ENCODE data around the gene TICAM1. TPM values are rescaled to one million over a fixed set of nuclear protein-coding genes. Genes with fewer than 3 reads are reported as not detected.

Gene TICAM1
- total and polyA plus RNA-seq, 2 of the 13 experiments (the other 11 are each of a cell fraction or from before 2014, with no cell fraction given), result 0.33 to 0.95 TPM

- DNase-seq (ENCODE audit: low spot score), result no peak
- ChIA-PET POLR2A (interaction anchor here (1.3 to 2.4 kb wide), 2 partner anchors 14 to 18 kb away, joined by 7 to 9 read pairs; no protein-coding TSS in a partner anchor), CTCF (ENCODE audit: low intra/inter-chr PET ratio, low total read pairs) (interaction anchor here (2.3 kb wide), 1 partner anchor 21 kb away, joined by 14 read pairs; no protein-coding TSS in a partner anchor)
- peak overlapping the region; percentile 85 to 96 (median 88); a peak in 5 of 6 replicates for H3K4me3 ChIP-seq (replicated peaks in 1 of 3; ENCODE audit: insufficient read depth in 1 of 3, low read depth in 2 of 3, low read length in 3 of 3)
- H3K36me3 ChIP-seq (replicated peaks in 1 of 2; ENCODE audit: control insufficient read depth in 1 of 2, insufficient read depth in 2 of 2, low read length in 2 of 2), result no peaks in the 10 kb centered on the region
- 80% methylated on average over 6 of the region's 6 CpGs for WGBS (ENCODE audit: low lambda C conversion rate)
- H3K4me1 ChIP-seq (ENCODE audit: insufficient read depth, low read length), result peaks cover 27% of the 10 kb centered on the region
- no peak for FAIRE-seq
- H2AFZ ChIP-seq (ENCODE audit: low read length), result no peak overlapping the region
- no peaks in the 10 kb centered on the region for H4K20me1 ChIP-seq (ENCODE audit: insufficient read depth, low read length)
- H3K27me3 ChIP-seq (ENCODE audit: control insufficient read depth in 1 of 2, insufficient read depth in 2 of 2, low read length in 2 of 2), result no peaks in the 10 kb centered on the region
- peak overlapping the region; percentile 96 for H3K4me2 ChIP-seq (ENCODE audit: low read depth, low read length)
- BruUV-seq (replicated peaks), result no TSS peak
- H3K79me2 ChIP-seq (ENCODE audit: insufficient read depth, low read length), result peaks cover 12% of the 10 kb centered on the region
- peak overlapping the region; percentile 50 for H3K27ac ChIP-seq (ENCODE audit: extremely low read length, insufficient read depth, low read length)
- in situ Hi-C loops (cut with HindIII; ENCODE audit: extremely low pct_ligation_motif_present, low pct_unique_long_range_greater_than_20kb), result no loop called here
- intact Hi-C loops (cut with micrococcal nuclease; ENCODE audit: unreplicated experiment), result no loop called here
- H3K9me3 ChIP-seq (ENCODE audit: low read length), result no peaks in the 10 kb centered on the region
- H3K9ac ChIP-seq (ENCODE audit: insufficient read depth, low read depth, low read length), result peak overlapping the region; percentile 83
- no peak for ATAC-seq
- TF ChIP-seq, protein P1, sequence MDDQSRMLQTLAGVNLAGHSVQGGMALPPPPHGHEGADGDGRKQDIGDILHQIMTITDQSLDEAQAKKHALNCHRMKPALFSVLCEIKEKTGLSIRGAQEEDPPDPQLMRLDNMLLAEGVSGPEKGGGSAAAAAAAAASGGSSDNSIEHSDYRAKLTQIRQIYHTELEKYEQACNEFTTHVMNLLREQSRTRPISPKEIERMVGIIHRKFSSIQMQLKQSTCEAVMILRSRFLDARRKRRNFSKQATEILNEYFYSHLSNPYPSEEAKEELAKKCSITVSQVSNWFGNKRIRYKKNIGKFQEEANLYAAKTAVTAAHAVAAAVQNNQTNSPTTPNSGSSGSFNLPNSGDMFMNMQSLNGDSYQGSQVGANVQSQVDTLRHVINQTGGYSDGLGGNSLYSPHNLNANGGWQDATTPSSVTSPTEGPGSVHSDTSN (CRISPR knock-in tag; IDR thresholded peaks at IDR 0.05; ENCODE audit: borderline replicate concordance), result no peak
- TF ChIP-seq SAFB2 (CRISPR knock-in tag; IDR thresholded peaks at IDR 0.05; ENCODE audit: borderline replicate concordance, low read depth) (no peak), ZKSCAN8 (CRISPR knock-in tag; IDR thresholded peaks at IDR 0.05; ENCODE audit: borderline replicate concordance) (peak; percentile 95; the same call in 1 of the 2 replicates), ZNF782 (CRISPR knock-in tag; IDR thresholded peaks at IDR 0.05; ENCODE audit: borderline replicate concordance) (no peak), SIX1 (CRISPR knock-in tag; IDR thresholded peaks at IDR 0.05; ENCODE audit: borderline replicate concordance) (no peak), ZMYM3 (CRISPR knock-in tag; IDR thresholded peaks at IDR 0.05) (peak; percentile 54; the same call in 1 of the 2 replicates), HIVEP1 (CRISPR knock-in tag; IDR thresholded peaks at IDR 0.05) (no peak), SMC3 (IDR thresholded peaks at IDR 0.05; ENCODE audit: low read length) (no peak), PRMT3 (CRISPR knock-in tag; IDR thresholded peaks at IDR 0.05; ENCODE audit: borderline replicate concordance, low read depth) (no peak), GATAD2A (CRISPR knock-in tag; IDR thresholded peaks at IDR 0.05) (no peak), ZNF687 (CRISPR knock-in tag; IDR thresholded peaks at IDR 0.05) (no peak), HMG20A (CRISPR knock-in tag; IDR thresholded peaks at IDR 0.05; ENCODE audit: borderline replicate concordance) (no peak), ZNF121 (CRISPR knock-in tag; IDR thresholded peaks at IDR 0.05) (peak; percentile 40; the same call in 1 of the 2 replicates), MYNN (CRISPR knock-in tag; IDR thresholded peaks at IDR 0.05; ENCODE audit: low read depth) (no peak), ZNF709 (CRISPR knock-in tag; IDR thresholded peaks at IDR 0.05) (no peak)
- TF ChIP-seq, protein P2, sequence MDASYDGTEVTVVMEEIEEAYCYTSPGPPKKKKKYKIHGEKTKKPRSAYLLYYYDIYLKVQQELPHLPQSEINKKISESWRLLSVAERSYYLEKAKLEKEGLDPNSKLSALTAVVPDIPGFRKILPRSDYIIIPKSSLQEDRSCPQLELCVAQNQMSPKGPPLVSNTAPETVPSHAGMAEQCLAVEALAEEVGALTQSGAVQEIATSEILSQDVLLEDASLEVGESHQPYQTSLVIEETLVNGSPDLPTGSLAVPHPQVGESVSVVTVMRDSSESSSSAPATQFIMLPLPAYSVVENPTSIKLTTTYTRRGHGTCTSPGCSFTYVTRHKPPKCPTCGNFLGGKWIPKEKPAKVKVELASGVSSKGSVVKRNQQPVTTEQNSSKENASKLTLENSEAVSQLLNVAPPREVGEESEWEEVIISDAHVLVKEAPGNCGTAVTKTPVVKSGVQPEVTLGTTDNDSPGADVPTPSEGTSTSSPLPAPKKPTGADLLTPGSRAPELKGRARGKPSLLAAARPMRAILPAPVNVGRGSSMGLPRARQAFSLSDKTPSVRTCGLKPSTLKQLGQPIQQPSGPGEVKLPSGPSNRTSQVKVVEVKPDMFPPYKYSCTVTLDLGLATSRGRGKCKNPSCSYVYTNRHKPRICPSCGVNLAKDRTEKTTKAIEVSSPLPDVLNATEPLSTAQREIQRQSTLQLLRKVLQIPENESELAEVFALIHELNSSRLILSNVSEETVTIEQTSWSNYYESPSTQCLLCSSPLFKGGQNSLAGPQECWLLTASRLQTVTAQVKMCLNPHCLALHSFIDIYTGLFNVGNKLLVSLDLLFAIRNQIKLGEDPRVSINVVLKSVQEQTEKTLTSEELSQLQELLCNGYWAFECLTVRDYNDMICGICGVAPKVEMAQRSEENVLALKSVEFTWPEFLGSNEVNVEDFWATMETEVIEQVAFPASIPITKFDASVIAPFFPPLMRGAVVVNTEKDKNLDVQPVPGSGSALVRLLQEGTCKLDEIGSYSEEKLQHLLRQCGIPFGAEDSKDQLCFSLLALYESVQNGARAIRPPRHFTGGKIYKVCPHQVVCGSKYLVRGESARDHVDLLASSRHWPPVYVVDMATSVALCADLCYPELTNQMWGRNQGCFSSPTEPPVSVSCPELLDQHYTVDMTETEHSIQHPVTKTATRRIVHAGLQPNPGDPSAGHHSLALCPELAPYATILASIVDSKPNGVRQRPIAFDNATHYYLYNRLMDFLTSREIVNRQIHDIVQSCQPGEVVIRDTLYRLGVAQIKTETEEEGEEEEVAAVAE (CRISPR knock-in tag; IDR thresholded peaks at IDR 0.05; ENCODE audit: borderline replicate concordance), result no peak
Measured at GRCh38 chr19:4830332-4830731, 1.2 kb downstream of the TICAM1 start.

Measured in HepG2 (cell line).